Stimulated activated CD8-positive, alpha-beta memory T cell treated with anti-CD3 and anti-CD28 coated beads, Interleukin-15, amount 100 ng/mL, for 4 hours (primary cell): ENCODE measurements around the gene STAB2.
"Not testable (repeated sequence)": the region's sequence is repeated elsewhere in the genome, so short reads cannot be mapped to it uniquely, and the experiment has no call there.

ENCODE experiments used
- DNase-seq, 2 donors: peaks; one replicate each; pipeline ENCODE4 v3.0.0-alpha.2; 2020; ENCODE audit warnings: low read depth in 2 of 2

STAB2 gene

DNA sequence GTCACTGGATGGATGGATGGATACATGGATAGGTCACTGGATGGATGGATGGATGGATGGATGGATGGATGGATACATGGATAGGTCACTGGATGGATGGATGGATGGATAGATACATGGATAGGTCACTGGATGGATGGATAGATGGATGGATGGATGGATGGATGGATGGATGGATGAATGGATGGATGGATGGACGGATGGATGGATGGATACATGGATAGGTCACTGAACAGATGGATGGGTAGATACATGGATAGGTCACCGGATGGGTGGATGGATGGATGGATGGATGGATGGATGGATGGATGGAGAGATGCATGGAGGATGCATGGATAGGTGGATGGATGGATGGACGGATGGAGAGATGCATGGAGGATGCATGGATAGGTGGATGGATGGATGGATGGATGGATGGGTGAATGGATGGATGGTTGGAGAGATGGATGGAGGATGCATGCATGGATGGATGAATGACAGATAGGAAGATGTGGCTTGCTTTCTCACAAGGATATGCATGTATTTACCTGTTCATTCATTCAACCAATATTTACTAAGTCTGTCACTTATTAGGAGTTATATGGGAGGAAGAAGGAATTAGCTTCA is 66.6 kb downstream of the STAB2 start:
- DNase-seq = not testable (repeated sequence)

DNA sequence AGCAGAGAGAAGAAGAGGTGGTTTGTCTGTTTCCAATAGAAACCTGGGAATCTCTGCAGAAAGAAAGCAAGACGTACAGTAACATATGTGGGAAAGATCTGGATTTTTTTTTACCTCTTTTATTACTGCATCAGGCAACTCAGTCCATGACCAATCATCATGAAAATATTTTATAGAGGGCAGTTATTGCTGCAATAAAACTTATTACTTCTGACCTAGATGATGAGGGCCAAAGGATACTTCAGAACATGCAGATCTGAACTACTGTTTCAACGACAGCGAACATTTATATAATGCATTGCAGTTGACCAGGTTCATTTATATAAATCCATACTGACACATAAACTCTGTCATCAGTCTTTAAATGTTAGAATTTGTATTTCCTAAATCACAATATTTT is 67.7 kb downstream of the STAB2 start:
- no peak for DNase-seq

DNA sequence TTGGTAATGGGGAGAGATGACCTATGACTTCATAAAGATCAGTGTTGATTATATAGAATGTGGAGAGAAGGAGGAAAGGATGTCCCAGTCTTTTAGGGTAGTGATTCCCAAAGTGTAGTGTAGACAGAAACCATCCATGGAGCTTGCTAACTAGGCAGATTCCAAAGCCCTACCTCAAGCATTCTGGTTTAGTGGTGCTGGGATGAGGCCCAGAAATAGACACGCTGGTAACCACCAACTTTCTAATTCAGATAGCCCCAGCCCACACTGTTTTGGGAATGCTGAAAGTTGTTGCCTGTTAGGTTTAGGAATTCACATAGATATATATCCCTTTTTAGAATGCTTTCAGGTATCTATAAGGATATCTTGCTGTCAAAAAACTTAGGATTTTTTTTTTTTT is 69.2 kb downstream of the STAB2 start:
- DNase-seq = no peak

DNA sequence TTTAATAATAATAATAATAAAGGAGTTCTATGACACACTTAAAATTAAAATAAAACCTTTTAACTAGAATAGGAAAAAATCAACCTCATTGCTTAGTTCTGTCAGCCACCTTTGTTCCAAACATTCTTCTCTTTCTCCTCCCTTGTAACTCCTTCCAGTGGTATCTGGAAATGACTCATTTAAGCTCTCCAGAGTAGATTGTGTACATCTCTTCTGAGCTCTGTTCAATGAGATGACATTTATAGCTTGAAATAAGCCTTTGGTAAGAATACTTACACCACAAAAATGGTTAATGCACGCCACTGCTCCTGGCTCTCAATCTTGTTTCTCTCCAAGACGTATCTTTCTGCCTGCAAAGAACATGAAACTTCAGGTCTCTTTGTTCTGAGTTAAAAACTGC is 70.3 kb downstream of the STAB2 start:
- no peak for DNase-seq

DNA sequence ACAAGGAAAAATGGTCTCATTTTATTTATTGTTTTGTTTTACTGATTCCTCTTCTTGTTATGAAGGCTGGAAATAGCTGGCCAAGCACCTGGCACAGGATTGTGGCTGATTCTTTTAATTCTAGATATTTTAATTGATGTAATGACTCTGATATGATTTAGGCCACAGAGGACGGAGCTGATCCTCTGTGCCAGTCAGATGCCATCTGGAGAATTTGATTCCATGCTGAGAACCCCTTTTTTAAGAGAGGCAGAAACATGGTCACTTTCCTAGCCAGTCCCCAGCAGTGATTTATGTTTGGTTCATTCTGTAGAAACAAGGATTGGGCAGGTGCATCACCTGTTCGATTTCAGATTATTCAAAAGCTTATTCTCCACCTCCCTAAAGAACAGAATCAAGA is 77.6 kb downstream of the STAB2 start:
- no peak for DNase-seq

DNA sequence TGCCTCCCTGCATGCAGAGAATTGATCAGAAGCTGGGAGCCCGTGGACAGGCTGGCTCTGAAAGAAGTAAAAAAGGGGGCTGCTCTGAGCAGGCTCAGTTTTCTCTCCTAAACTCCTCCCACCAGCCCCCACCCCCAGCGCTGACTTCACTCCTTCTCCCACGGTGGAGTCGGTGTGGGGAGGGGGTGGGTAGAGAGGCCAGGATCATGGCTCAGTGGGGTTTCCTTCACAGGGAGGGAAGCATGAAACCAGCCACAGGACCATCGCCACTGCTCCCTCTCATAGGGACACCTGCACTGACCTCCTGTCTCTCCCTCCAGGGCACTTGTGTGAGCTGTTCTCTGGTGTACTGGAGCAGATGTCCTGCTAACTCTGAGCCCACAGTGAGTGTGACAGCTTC is 78.9 kb downstream of the STAB2 start:
- DNase-seq = no peak

DNA sequence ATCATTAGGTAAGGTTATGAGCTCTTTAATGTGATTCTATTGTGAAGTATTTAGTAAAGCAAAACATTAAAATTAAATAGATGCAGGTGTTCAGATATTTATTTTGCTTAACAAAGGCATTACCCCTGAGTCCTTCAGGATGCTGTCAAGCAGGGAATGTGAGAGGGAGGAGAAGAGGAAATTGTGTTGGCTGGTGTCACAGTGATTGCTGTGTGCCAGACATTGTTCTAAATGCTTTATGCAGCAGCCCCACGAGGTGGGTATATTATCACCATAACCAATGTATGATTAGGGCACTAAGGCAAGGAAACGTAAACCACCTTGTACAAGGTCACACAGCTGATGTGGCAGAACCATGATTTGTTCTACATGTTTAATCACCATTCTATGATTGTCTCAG is 80.1 kb downstream of the STAB2 start:
- no peak for DNase-seq

DNA sequence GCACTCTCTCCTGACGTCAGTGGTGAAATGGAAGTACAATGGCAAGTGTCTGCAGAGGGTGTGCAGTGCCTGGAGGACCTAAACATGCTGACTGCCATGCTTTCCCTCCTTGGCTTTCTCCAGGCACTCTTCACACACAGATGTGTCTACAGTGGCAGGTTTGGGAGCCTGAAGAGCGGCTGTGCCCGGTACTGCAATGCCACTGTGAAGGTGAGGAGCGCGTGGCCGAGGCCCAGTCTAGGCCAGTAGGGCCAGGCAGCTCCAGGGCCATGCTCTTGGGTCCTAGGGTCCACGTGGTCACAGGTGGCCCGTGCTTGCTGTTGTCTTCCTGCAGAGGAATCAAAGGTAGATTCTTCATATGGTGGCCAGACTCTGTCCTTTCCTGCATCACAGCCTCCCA is 81.4 kb downstream of the STAB2 start:
- no peak for DNase-seq

DNA sequence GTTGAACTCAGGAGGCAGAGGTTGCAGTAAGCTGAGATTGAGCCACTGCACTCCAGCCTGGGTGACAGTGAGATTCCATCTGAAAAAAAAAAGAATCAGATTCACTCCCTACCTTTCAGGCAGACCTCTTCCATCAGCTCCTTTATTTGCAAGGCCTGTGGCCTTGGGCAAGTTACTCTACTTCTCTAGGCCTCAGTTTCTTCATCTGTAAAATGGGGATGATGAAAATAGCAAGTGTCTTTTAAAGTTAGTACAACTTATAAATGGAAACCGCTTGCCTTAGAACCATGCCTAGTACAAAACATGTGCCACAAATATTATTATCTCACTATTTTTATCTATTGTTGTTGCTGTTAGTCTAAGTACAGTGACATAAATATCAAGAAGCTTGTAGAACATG is 84.3 kb downstream of the STAB2 start:
- DNase-seq = no peak

DNA sequence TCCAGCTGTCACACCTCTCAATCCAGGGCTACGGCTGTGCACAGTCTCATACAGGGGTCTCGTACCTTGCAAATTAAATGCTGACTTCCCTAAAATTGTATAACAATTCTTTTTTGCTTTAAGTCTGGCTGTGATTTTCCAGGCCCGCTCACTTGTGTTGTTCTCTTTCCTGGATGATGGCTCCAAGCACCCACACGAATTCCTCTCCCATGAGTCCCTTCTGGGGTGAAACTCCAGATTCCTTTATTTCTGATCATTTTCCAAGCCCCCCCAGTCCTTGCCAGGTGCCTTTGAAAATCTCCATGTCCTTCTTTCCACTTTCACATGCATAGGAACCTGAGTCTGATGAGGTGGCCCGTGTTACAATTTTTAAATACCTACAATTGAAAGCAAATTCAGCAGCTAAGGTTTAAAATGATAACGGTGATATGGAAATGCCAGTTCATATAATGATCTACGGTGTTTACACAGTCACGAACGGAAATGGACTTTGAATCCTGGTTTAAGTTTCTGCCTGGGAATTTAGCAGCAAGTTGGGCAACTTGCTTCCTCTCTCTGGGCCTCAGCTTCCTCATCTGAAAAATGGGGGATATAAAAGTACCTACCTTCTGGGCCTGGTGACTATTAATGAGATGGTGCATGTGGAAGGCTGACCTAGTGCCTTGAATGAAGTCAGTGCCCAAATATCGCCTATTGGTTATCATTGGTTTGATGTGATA is 85.5 kb downstream of the STAB2 start:
- no peak for DNase-seq

DNA sequence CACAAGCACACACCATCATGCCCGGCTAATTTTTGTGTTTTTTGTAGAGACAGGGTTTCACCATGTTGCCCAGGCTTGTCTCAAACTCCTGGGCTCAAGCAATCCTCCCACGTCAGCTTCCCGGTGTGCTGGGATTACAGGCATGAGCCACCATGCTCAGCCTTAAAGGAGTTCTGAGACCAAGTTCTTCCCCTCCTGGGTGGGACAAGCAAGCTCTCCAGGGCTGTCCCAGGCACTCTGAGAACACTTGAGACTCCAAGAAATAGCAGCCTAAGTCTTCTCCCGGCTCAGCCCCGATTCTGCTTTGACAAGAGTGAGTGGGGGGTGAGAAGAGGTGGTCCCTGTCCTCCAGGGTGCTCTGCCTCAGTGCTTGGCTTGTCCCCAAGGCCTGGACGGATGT is 86.4 kb downstream of the STAB2 start:
- DNase-seq = no peak

DNA sequence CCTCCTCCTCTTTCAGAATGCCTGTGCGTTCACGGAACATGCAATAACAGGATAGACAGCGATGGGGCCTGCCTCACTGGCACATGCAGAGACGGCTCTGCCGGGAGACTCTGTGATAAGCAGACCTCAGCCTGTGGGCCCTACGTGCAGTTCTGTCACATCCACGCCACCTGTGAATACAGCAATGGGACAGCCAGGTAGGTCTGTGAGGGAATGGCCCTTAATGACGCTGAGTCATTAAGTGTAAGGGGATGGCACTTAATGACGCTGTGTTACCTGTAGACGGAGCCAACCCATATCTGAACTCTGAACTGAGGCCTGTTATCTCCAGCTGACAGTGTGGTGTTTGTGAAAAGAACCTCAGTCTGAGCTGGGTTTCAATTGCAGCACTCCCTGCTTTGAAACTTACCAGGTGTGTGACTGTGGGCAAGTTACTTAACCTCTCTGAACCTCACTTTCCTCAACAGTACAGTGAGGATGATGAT is 86.9 kb downstream of the STAB2 start:
- no peak for DNase-seq

DNA sequence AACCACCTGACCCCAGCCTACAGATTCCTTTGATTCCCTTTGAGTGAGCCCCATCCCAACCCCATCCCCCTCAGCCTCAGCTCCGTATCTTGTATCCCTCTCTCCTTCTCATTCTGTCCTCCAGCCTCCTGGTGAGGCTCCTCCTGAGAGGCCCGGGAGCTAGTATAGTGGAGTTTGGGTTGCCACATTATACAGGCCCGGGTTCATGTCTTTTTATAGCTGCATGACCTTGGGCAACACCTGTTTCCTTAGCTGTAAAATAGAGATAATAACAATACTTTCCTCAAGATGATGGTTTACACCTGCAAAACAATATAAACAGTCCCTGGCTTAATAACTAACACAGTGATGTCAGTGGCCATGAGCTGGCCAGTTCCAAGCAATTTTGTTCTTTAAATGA is 89.8 kb downstream of the STAB2 start:
- no peak for DNase-seq

DNA sequence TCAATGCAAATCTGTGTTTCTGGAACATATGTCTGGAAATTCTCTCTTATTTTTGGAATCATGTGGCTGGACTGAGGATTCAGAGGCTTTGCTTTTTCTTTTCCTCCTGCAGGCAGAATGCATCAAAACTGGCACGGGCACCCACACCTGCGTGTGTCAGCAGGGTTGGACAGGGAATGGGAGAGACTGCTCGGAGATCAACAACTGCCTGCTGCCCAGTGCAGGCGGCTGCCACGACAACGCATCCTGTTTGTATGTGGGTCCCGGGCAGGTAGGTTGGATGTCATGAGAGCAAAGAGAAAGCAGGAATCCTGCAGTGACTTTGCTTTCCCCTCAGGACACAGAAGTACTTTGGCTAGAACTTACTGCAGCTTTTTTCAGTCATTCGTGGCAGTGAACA is 90.3 kb downstream of the STAB2 start:
- DNase-seq = no peak

DNA sequence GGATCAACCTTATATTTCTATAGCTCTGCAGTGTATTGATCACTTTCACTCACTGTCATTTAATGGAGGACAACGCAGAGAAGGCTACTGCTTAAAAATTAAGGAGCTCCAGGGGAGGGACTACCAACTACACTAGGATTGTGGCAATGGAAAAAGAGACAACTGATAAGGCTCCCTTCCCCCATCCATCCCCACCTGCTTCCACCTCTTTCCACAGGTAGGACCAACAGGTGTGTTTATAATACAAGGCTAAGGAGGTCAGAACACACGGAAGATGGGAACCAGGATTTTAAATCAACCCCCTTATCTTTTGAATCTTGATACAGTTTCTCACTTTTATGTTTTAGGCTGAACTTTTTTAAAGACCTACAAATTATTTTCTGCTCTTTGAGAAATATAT is 90.8 kb downstream of the STAB2 start:
- DNase-seq = no peak

DNA sequence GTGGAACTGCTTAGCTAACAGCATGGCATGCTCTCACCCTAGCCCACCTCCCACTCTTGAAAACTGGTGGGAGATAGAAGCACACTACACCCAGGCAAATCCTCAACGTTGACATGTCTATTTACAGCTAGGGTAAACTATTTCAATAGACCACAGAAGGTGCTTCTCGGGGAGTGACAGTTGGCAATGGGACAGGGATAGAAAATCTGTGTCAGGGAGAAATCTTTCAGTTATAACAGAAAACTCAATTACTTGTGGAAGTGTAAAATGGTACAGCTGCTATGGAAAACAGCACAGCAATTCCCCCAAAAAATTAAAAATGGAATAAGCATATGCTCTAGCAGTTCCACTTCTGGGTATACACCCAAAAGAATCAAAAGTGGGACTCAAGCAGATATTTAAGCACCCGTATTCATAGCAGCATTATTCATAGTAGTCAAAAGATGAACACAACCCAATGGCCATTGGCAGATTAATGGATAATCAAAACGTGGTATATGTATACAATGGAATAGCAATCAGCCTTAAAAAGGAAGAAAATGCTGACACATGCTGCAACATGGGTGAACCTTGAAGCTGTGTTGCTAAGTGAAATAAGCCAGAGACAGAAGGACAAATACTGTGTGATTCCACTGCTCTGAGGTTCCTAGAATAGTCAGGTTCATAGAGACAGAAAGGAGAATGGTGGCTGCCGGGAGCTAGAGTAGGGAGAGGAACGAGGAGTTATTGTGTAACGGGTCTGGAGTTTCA is 92.5 kb downstream of the STAB2 start:
- no peak for DNase-seq

DNA sequence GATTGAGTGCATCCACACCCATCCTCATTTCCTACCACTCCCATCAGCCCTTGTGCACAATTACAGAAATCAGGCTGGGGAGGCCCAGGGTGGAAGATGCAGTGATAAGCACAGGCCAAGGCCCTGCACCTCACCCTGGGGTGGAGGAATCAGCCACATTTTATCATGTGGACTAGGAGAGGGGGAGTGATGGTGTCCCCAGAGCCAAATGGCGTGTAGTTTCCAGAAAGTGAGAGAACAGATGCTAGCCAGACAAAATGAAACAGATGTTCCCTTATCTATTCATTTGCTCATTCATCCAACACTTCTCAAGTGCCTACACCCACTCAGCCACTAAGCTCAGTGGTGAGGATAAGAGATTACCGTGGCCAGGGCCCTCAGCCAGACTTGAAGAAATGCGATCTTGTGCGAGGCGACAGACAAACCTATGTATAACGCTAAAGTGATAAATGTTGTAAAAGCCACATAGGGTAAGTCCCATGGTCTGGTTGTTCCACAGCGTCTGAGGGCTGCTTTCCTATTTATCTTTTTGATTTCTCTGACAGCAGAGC is 93.6 kb downstream of the STAB2 start:
- DNase-seq = no peak

DNA sequence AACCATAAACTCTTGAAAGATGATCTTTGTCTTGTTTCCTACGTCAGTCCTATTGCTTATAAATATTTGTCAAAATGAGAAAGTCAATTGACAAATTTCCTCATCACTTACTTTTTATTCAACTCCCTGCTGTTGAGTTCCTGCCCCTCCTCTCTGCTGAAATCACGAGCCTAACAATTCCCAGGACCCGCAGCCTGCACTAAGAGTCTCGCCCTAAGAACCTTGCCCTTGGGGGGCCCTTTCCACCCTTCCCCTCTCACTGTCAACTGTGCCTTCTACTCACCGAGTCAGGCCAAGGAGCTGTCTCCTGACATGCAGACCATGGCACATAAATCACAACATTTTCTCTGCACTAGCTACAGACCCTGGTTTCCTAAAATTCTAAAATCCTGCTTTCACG is 99.0 kb downstream of the STAB2 start:
- no peak for DNase-seq

DNA sequence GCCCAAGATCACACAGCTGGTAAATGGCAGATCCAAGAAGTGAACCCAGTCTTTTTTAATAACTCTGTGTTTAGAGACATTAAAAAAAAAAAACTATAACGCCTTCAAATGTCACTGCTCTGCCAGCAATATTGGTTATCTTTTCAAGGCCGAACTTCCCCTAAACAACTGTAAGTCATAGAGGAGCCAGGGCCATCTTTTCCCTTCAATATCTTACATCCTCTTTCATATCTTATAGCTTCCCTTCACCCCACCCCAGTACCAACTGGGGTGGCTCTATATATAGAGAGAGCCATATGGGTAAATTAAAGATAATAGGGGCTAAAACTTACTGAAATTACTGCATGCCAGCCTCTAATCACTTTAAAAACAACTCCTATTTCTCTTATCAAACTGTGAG is 100.2 kb downstream of the STAB2 start:
- no peak for DNase-seq

DNA sequence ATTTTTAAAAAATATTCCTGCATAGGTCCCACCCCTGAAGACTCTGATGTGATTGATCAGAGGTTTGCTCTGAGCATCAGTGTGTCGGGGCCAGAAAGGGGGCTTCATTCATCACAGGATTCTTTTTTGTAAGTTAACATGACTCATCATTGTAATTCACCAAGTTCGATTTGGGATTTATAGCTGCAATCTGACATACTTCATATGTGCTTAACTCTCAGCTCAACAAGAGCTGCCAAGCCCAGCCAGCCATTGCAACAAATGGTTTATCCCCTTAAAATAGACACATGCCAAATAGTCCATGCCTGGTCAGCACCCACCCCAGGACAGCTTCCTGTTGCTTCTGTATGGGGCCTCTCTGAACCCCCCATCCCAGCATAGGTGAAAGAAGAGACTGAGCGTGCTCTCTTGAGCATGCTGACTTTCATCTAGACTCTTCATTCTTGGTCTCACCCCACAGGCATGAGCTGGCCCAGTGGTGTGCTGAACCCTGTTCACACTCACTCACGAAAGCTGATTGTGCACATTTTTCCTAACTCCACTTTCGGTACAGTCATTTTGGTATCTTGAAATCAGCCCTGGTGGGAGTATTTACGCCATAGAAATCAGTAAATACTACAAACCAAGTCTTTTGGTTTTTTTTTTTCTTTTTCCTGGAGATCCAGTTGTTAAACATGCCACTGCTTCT is 101.4 kb downstream of the STAB2 start:
- DNase-seq = no peak

DNA sequence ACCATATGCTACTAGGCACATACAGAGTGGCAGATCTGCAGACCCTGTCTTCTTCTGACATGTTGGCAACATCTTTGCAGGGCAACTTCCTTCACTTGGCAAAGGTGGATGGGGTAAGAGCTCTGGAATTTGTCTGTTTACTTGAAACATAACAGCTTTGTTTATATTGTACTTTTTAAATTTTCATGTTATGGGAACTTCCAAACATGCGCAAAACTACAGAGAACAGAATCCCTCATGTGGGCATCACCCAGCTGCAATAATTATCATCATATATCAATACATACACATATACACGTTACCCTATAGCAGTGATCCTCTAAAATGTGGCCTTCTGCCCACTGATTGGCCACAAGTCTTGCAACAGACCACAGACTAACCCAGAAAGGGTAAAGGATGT is 103.4 kb downstream of the STAB2 start:
- no peak for DNase-seq

DNA sequence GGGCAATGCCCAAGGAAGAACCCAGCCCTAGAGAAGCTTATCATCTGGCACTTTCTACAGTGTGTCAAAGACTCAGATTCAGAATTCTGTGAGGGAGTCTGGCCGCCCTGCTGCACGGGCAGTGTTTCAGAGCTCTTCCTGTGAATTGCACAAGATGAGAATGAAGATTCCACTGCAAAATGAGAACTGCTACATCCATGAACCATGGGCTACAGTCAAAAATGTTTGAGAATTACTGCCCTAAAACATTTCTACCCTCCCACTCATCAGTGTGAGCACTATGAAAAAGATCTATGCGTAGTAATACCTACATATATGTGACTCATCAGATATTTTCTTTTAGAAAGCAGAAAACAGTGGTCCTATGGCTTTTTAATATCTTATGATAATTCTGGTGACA is 104.0 kb downstream of the STAB2 start:
- no peak for DNase-seq
